GM12865 (cell line): Measurements from ENCODE around the gene MYL5.

Experiments
- DNase-seq: peaks from one replicate; pipeline ENCODE4 v3.0.0; 2010; ENCODE audit warnings: low read depth
- H3K4me3 ChIP-seq: 2 replicates; pipeline ENCODE4 v1.5.1; 2011; ENCODE audit warnings: mild to moderate bottlenecking, low read depth, low read length, control low read depth
- CTCF ChIP-seq: IDR thresholded peaks from 2 replicates; pipeline ENCODE4 v1.5.1; 2011; ENCODE audit warnings: low read length, control low read depth, low read depth, inconsistent platforms; ENCODE audit not compliant: insufficient read depth; ENCODE audit errors: missing control alignments

The MYL5 gene

GRCh38 chr4:717601-718320 lies 43.4 kb downstream of the MYL5 start:
- no peak overlapping the region for H3K4me3 ChIP-seq
- no peak for TF ChIP-seq CTCF
- no peak for DNase-seq

- H3K4me3 ChIP-seq = no peak overlapping the region
- TF ChIP-seq CTCF = no peak
- no peak for DNase-seq
Measured at GRCh38 chr4:718460-718859, 44.1 kb downstream of the MYL5 start.

GRCh38 chr4:720111-720860 lies 45.9 kb downstream of the MYL5 start:
- no peak for DNase-seq
- no peak overlapping the region for H3K4me3 ChIP-seq
- TF ChIP-seq CTCF = no peak

GRCh38 chr4:721261-722168 lies 47.2 kb downstream of the MYL5 start:
- no peak for TF ChIP-seq CTCF
- no peak for DNase-seq
- no peak overlapping the region for H3K4me3 ChIP-seq

- no peak overlapping the region for H3K4me3 ChIP-seq
- no peak for DNase-seq
- TF ChIP-seq CTCF = no peak
Measured at GRCh38 chr4:722169-722725, 47.9 kb downstream of the MYL5 start.

GRCh38 chr4:722851-723360 lies 48.6 kb downstream of the MYL5 start:
- H3K4me3 ChIP-seq = no peak overlapping the region
- no peak for DNase-seq
- no peak for TF ChIP-seq CTCF
